ENCODE results near the gene LEKR1. TPM values are rescaled to one million over a fixed set of nuclear protein-coding genes. Genes with fewer than 3 reads are reported as not detected.

Gene LEKR1
- total and polyA plus RNA-seq, 9 of the 15 experiments (the other 6 are each of a cell fraction or from before 2014, with no cell fraction given): 0.76 to 1.8 (median 1.2) TPM

- Histone ChIP-seq H3K79me2 (ENCODE audit: control insufficient read depth, insufficient read depth, low read length) (no peaks in the 10 kb centered on the region), H4K20me1 (replicated peaks; ENCODE audit: control insufficient read depth, insufficient read depth, low read length) (no peaks in the 10 kb centered on the region), H3K27ac (ENCODE audit: extremely low read depth, low read depth, low read length) (no peak overlapping the region), H3K9me3 (replicated peaks; ENCODE audit: control insufficient read depth, insufficient read depth, low read depth, low read length) (no peaks in the 10 kb centered on the region), H3K4me3 (no peak overlapping the region), H3K4me1 (replicated peaks in 1 of 2; ENCODE audit: control insufficient read depth in 2 of 2, insufficient read depth in 2 of 2, low read length in 2 of 2) (peaks cover 3 to 39% of the 10 kb centered on the region in 2 experiments; a peak in 4 of 5 replicates), H3K27me3 (ENCODE audit: control insufficient read depth in 2 of 2, insufficient read depth in 2 of 2, low read length in 2 of 2) (no peaks in the 10 kb centered on the region), H3K9me1 (ENCODE audit: control insufficient read depth, insufficient read depth, low read length) (no peaks in the 10 kb centered on the region), H3K9ac (ENCODE audit: insufficient read depth in 1 of 2, low read depth in 2 of 2, low read length in 2 of 2) (0 out of 4 replicates have a peak overlapping the region, but pooled peaks of 1 of the 2 experiments have one; percentile 26), H2AFZ (ENCODE audit: low read depth, low read length) (peak overlapping the region; percentile 66), H3K36me3 (ENCODE audit: control insufficient read depth, insufficient read depth, low read length) (no peaks in the 10 kb centered on the region), H3K4me2 (ENCODE audit: insufficient read depth, low read length) (no peak overlapping the region)
- intact Hi-C loops (cut with micrococcal nuclease) (no loop called here), in situ Hi-C loops (cut with MboI) (no loop called here)
- BruUV-seq (replicated peaks): no TSS peak
- ChIA-PET CTCF (ENCODE audit: low intra/inter-chr PET ratio) (no interaction called here), POLR2A (interaction anchor here (1.7 kb wide), 1 partner anchor 8 kb away, joined by 8 read pairs; no protein-coding TSS in a partner anchor)
- ATAC-seq (no peak), DNase-seq (ENCODE audit: extremely low read depth in 1 of 4, low spot score in 3 of 4) (no peak), FAIRE-seq (no peak)
- TF ChIP-seq PRDM10 (IDR thresholded peaks at IDR 0.05; ENCODE audit: partially characterized antibody) (peak; percentile 68), ZNF830 (CRISPR knock-in tag; IDR thresholded peaks at IDR 0.05) (no peak)
Observed at GRCh38 chr3:156782921-156783320, 43.2 kb upstream of the LEKR1 start.

Data from K562 (cell line).